Upper lobe of left lung (tissue), 6 donors: ENCODE measurements around the gene ELP6. TPM values are rescaled to one million over a fixed set of nuclear protein-coding genes. Genes with fewer than 3 reads are reported as not detected.

Source experiments
- ATAC-seq, 2 donors: fragments of 200-7000 bp; cut with Tn5 transposase; one replicate each; pipeline ENCODE4 v1.9.1; 2022; ENCODE audit warnings: mild to moderate bottlenecking in 2 of 2, moderate library complexity in 2 of 2; ENCODE audit not compliant: low FRiP score in 2 of 2
- DNase-seq, 2 donors: peaks; one replicate each; pipeline ENCODE4 v3.0.0-alpha.2; 2019 to 2020
- H3K27ac ChIP-seq, 4 donors: fragments of 200-600 bp; sonication (generic); one replicate each; pipeline ENCODE4 v1.5.1; 2016 to 2019
- H3K27me3 ChIP-seq, 4 donors: fragments of 200-600 bp; sonication (generic); one replicate each; pipeline ENCODE4 v1.5.1; 2017 to 2019
- H3K36me3 ChIP-seq, 4 donors: fragments of 200-600 bp; sonication (generic); one replicate each; pipeline ENCODE4 v1.5.1; 2016 to 2019
- H3K4me1 ChIP-seq, 4 donors: fragments of 200-600 bp; sonication (generic); one replicate each; pipeline ENCODE4 v1.5.1; 2018 to 2019
- H3K4me3 ChIP-seq, 4 donors: fragments of 200-600 bp; sonication (generic); one replicate each; pipeline ENCODE4 v1.5.1; 2017 to 2019; ENCODE audit warnings: mild to moderate bottlenecking in 2 of 4, moderate library complexity in 1 of 4
- H3K9me3 ChIP-seq, 4 donors: fragments of 200-600 bp; sonication (generic); one replicate each; pipeline ENCODE4 v1.5.1; 2018 to 2019
- EP300 ChIP-seq, 4 donors: sonication (generic); formaldehyde crosslinking; IDR thresholded peaks; one replicate each; pipeline ENCODE4 v1.5.1; 2017; ENCODE audit warnings: antibody characterized with exemption in 4 of 4, control low read depth in 2 of 4
- POLR2A ChIP-seq, 4 donors: fragments of 450-650 bp; IDR thresholded peaks; one replicate each; pipeline ENCODE4 v1.5.1; 2016 to 2017; ENCODE audit warnings: antibody characterized with exemption in 4 of 4, mild to moderate bottlenecking in 2 of 4
- POLR2AphosphoS5 ChIP-seq, 2 donors: sonication (generic); formaldehyde crosslinking; IDR thresholded peaks; one replicate each; pipeline ENCODE4 v1.5.1; 2017; ENCODE audit warnings: antibody characterized with exemption in 2 of 2
- WGBS, 2 donors: methylation state at CpG; one replicate each; pipeline ENCODE4 v1.1.5; 2017 to 2018; 5-methylcytosine and 5-hydroxymethylcytosine counted together
- total RNA-seq, 6 donors: library from RNA; depleted of rRNA in 4 of 6; stranded (reverse); fragments of >200 nt in 4 of 6; gene quantifications; one replicate each; pipeline versions ENCODE4 v1.1.0 to v1.2.1, GENCODE V29; 2016 to 2021
- TF ChIP-seq, protein P1 (sequence below), 6 experiments: fragments of 450-650 bp in 4 of 6; fragments of 200-600 bp in 2 of 6; sonication (generic) in 2 of 6; IDR thresholded peaks; one replicate each; pipeline ENCODE4 v1.5.1; 2016 to 2019; ENCODE audit warnings: antibody characterized with exemption in 6 of 6
- donor health status: DM: no; HTN: no; CAD: no; lungs with moderate emphysema.
- donor health status: DM: no; HTN: yes; CAD: no; lungs with severe emphysema.

ELP6 gene
- total RNA-seq, 6 donors from 2014 or later: 14.7 to 25.8 (median 22.6) TPM

DNA sequence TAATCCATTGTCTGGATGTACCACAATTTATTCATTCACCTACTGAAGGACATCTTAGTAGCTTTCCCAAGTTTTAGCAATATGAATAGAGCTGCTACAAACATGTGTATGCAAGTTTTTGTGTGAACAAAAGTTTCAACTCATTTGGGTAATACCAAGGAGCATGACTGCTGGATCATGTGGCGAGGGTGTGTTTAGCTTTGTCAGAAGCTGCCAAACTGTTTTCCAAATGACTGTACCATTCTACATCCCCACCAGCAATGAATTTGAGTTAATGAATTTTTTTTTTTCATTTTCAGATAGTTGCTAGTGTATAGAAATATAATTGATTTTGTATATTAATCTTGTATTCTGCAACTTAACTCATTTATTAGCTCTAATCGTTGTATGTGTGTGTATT, 20.0 kb upstream of the ELP6 start:
- Histone ChIP-seq H3K4me3 (no peak overlapping the region), H3K36me3 (no peaks in the 10 kb centered on the region), H3K27ac (no peak overlapping the region), H3K27me3 (no peaks in the 10 kb centered on the region), H3K9me3 (no peaks in the 10 kb centered on the region), H3K4me1 (no peaks in the 10 kb centered on the region)
- 88 to 91% methylated on average over 2 of the region's 2 CpGs for whole genome bisulfite sequencing, 2 donors
- no peak for DNase-seq
- TF ChIP-seq POLR2A (IDR thresholded peaks at IDR 0.05): no peak
- TF ChIP-seq EP300 (IDR thresholded peaks at IDR 0.05): no peak
- TF ChIP-seq POLR2AphosphoS5 (IDR thresholded peaks at IDR 0.05): no peak
- TF ChIP-seq, protein P1, sequence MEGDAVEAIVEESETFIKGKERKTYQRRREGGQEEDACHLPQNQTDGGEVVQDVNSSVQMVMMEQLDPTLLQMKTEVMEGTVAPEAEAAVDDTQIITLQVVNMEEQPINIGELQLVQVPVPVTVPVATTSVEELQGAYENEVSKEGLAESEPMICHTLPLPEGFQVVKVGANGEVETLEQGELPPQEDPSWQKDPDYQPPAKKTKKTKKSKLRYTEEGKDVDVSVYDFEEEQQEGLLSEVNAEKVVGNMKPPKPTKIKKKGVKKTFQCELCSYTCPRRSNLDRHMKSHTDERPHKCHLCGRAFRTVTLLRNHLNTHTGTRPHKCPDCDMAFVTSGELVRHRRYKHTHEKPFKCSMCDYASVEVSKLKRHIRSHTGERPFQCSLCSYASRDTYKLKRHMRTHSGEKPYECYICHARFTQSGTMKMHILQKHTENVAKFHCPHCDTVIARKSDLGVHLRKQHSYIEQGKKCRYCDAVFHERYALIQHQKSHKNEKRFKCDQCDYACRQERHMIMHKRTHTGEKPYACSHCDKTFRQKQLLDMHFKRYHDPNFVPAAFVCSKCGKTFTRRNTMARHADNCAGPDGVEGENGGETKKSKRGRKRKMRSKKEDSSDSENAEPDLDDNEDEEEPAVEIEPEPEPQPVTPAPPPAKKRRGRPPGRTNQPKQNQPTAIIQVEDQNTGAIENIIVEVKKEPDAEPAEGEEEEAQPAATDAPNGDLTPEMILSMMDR (IDR thresholded peaks at IDR 0.05): no peak
- ATAC-seq: no peak

DNA sequence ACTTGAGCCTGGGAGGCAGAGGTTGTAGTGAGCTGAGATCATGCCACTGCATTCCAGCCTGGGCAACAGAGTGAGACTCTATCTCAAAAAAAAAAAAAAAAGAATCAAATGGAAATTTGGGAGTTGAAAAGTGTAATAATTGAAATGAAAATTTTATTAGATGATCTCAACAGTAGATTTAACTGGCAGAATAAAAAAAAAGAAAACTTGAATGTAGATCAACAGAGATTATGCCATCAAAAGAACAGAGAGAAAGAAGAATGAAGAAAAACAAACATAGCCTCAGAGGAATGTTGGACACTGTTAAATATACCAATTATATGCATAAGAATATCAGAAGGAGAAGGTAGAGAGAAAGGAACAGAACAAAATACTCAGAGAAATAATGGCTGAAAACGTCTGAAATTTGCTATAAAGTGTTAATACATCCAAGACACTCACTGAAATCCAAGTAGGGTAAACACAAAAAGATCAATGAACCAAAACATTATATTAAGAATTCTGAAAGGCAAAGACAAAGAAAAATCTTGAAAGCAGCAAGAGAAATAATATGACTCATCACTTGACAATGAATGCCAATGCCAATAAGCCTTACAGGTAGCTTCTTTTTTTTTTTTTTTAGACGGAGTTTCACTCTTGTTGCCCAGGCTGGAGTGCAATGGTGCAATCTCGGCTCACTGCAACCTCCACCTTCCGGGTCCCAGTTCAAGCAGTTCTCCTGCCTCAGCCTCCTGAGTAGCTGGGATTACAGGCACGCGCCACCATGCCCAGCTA, 14.6 kb upstream of the ELP6 start:
- no peaks in the 10 kb centered on the region for H3K9me3 ChIP-seq
- TF ChIP-seq, protein P1 (IDR thresholded peaks at IDR 0.05): no peak
- TF ChIP-seq EP300 (IDR thresholded peaks at IDR 0.05) (no peak), POLR2A (IDR thresholded peaks at IDR 0.05) (no peak), POLR2AphosphoS5 (IDR thresholded peaks at IDR 0.05) (no peak)
- H3K36me3 ChIP-seq: no peaks in the 10 kb centered on the region
- ATAC-seq: no peak
- no peak overlapping the region for H3K27ac ChIP-seq
- no peaks in the 10 kb centered on the region for H3K27me3 ChIP-seq
- DNase-seq: no peak
- H3K4me1 ChIP-seq: no peaks in the 10 kb centered on the region
- H3K4me3 ChIP-seq: no peak overlapping the region
- 85 to 86% methylated on average over 6 of the region's 6 CpGs for WGBS, 2 donors

DNA sequence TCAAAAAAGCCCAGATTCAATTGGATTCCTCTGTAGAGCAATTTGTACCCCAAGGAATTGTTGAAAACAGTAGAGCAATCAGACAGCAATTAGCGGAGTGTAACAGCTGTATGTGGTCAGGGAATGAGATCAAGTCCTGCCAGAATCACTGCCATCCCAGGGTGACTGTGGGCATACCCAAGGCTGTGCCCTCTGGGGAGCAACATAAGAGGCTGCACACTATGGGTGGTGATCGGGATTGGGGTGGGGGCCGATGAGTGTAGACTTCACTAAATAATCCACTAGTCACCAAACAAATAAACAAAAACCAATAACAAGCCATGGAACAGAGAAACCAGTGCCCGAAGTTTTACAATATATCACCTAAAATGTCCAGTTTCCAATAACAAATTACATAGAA, 12.1 kb upstream of the ELP6 start:
- DNase-seq (no peak), ATAC-seq (no peak)
- Histone ChIP-seq H3K27me3 (no peaks in the 10 kb centered on the region), H3K4me1 (peaks cover 0 to 8% (median 2%) of the 10 kb centered on the region in 4 donors), H3K4me3 (no peak overlapping the region), H3K36me3 (no peaks in the 10 kb centered on the region), H3K9me3 (no peaks in the 10 kb centered on the region), H3K27ac (no peak overlapping the region)
- WGBS, 2 donors: 77 to 93% methylated on average over 4 of the region's 4 CpGs
- TF ChIP-seq EP300 (IDR thresholded peaks at IDR 0.05) (no peak), POLR2AphosphoS5 (IDR thresholded peaks at IDR 0.05) (no peak), POLR2A (IDR thresholded peaks at IDR 0.05) (no peak)
- TF ChIP-seq, protein P1 (IDR thresholded peaks at IDR 0.05): no peak

DNA sequence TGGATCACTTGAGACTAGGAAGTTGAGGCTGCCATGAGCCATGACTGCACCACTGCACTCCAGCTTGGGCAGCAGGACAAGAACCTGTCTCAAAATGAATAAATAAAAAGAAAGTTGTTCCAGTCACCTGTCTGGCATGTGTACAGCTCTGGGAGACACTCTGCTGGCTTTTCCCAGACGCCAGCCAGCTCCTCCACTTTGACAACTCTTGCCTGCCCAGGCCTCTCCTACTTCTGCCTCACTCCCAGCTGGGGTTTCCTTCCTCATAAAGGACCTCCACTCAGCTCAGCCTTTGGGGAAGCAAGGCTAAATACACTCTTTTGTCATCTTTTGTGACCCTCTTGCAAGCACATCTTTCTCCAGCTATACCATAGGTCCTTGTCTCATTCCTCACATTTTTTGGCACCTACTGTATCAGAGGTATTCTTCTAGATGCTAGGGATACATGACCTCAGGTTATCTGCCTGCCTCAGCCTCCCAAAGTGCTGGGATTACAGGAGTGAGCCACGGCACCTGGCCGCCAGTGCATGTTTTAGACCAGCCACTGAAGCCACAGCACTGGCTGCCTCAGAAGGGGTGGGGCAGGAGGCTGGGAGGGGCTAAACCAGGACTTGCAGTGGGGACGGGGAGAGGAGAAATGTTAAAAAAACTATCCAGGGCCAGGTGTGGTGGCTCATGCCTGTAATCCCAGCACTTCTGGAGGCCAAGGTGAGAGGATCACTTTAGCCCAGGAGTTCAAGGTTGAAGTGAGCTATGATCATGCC, 10.0 kb upstream of the ELP6 start:
- no peaks in the 10 kb centered on the region for H3K36me3 ChIP-seq
- no peak for TF ChIP-seq POLR2A (IDR thresholded peaks at IDR 0.05)
- no peak for TF ChIP-seq EP300 (IDR thresholded peaks at IDR 0.05)
- TF ChIP-seq, protein P1 (IDR thresholded peaks at IDR 0.05): no peak
- TF ChIP-seq POLR2AphosphoS5 (IDR thresholded peaks at IDR 0.05): no peak
- H3K27me3 ChIP-seq: no peaks in the 10 kb centered on the region
- no peak overlapping the region for H3K4me3 ChIP-seq
- DNase-seq (no peak), ATAC-seq (no peak)
- H3K27ac ChIP-seq: no peak overlapping the region
- H3K9me3 ChIP-seq: no peaks in the 10 kb centered on the region
- 59 to 71% methylated on average over 4 of the region's 4 CpGs for WGBS, 2 donors
- peaks cover 0 to 8% (median 2%) of the 10 kb centered on the region in 4 donors for H3K4me1 ChIP-seq
